ENCODE measurements around the gene C19orf73. TPM values are rescaled to one million over a fixed set of nuclear protein-coding genes. Genes with fewer than 3 reads are reported as not detected.

Gene C19orf73
- total RNA-seq, 1 donor from 2014 or later = 1.0 TPM

GRCh38 chr19:49145573-49146407 lies 26.8 kb upstream of the C19orf73 start:
- H3K9me3 Mint-ChIP-seq = no peaks in the 10 kb centered on the region
- peak; percentile 95 for TF ChIP-seq CTCF (conservative IDR thresholded peaks at IDR 0.05)
- H3K27ac Mint-ChIP-seq (ENCODE audit: unreplicated experiment) = peak overlapping the region; percentile 90
- DNase-seq (ENCODE audit: low read depth, low spot score) = peak; percentile 86
- peak overlapping the region; percentile 90 for H3K4me3 Mint-ChIP-seq
- peaks cover 58% of the 10 kb centered on the region for H3K4me1 Mint-ChIP-seq
- peaks cover 10% of the 10 kb centered on the region for H3K27me3 Mint-ChIP-seq (ENCODE audit: low read depth)
- H3K36me3 Mint-ChIP-seq (ENCODE audit: low read depth) = no peaks in the 10 kb centered on the region

GRCh38 chr19:49142866-49143335 lies 24.0 kb upstream of the C19orf73 start:
- H3K27me3 Mint-ChIP-seq (ENCODE audit: low read depth) = peaks cover 2% of the 10 kb centered on the region
- peak overlapping the region; percentile 90 for H3K4me3 Mint-ChIP-seq
- no peak for TF ChIP-seq CTCF (conservative IDR thresholded peaks at IDR 0.05)
- peaks cover 38% of the 10 kb centered on the region for H3K4me1 Mint-ChIP-seq
- peak; percentile 90 for DNase-seq (ENCODE audit: low read depth, low spot score)
- no peaks in the 10 kb centered on the region for H3K36me3 Mint-ChIP-seq (ENCODE audit: low read depth)
- no peaks in the 10 kb centered on the region for H3K9me3 Mint-ChIP-seq
- H3K27ac Mint-ChIP-seq (ENCODE audit: unreplicated experiment) = no peak overlapping the region

- peaks cover 2% of the 10 kb centered on the region for H3K27me3 Mint-ChIP-seq (ENCODE audit: low read depth)
- no peak overlapping the region for H3K27ac Mint-ChIP-seq (ENCODE audit: unreplicated experiment)
- peak overlapping the region; percentile 6 for H3K4me3 Mint-ChIP-seq
- DNase-seq (ENCODE audit: low read depth, low spot score) = no peak
- peaks cover 4% of the 10 kb centered on the region for H3K9me3 Mint-ChIP-seq
- H3K36me3 Mint-ChIP-seq (ENCODE audit: low read depth) = peaks cover 8% of the 10 kb centered on the region
- TF ChIP-seq CTCF (conservative IDR thresholded peaks at IDR 0.05) = no peak
- peaks cover 39% of the 10 kb centered on the region for H3K4me1 Mint-ChIP-seq
Observed at GRCh38 chr19:49141352-49141751, 22.4 kb upstream of the C19orf73 start.

GRCh38 chr19:49140951-49141350 lies 22.0 kb upstream of the C19orf73 start:
- Mint-ChIP-seq H3K9me3 (peaks cover 4% of the 10 kb centered on the region), H3K27ac (ENCODE audit: unreplicated experiment) (no peak overlapping the region), H3K4me3 (no peak overlapping the region), H3K27me3 (ENCODE audit: low read depth) (no peaks in the 10 kb centered on the region), H3K4me1 (peaks cover 36% of the 10 kb centered on the region), H3K36me3 (ENCODE audit: low read depth) (peaks cover 8% of the 10 kb centered on the region)
- no peak for TF ChIP-seq CTCF (conservative IDR thresholded peaks at IDR 0.05)
- no peak for DNase-seq (ENCODE audit: low read depth, low spot score)

GRCh38 chr19:49136771-49137171 lies 17.8 kb upstream of the C19orf73 start:
- Mint-ChIP-seq H3K27me3 (ENCODE audit: low read depth) (no peaks in the 10 kb centered on the region), H3K9me3 (peaks cover 4% of the 10 kb centered on the region), H3K27ac (ENCODE audit: unreplicated experiment) (no peak overlapping the region), H3K4me1 (peaks cover 14% of the 10 kb centered on the region), H3K4me3 (no peak overlapping the region), H3K36me3 (ENCODE audit: low read depth) (peaks cover 8% of the 10 kb centered on the region)
- TF ChIP-seq CTCF (conservative IDR thresholded peaks at IDR 0.05) = no peak
- DNase-seq (ENCODE audit: low read depth, low spot score) = no peak

Data from neural crest cell (in vitro differentiated cells).